Raji (cell line): Measurements from ENCODE around the gene DDHD1.

ENCODE experiments used
- POLR2A ChIP-seq: IDR thresholded peaks from 2 replicates; pipeline ENCODE4 v1.6.1; 2011; ENCODE audit warnings: low read depth, low read length, control low read depth; ENCODE audit not compliant: insufficient read depth

Gene DDHD1

DNA sequence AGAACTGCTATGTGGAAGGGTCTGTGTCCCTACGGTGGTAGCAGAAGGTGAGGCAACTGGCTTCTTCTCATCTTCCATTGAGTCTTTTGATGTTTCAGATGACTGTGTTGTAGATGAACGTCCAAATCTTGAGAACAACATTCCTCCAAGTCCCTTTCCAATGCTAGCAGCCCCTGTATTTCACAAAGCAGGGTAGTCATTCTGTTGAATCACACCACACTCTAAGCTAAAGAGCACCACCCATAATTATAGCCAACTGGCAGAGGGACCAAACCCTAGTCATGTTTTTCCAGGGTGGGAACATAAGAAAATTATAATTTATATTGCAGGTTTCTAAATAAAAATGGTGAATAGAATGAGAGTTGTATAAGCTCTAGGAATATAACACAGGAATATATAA is 98.7 kb downstream of the DDHD1 start:
- TF ChIP-seq POLR2A = no peak

DNA sequence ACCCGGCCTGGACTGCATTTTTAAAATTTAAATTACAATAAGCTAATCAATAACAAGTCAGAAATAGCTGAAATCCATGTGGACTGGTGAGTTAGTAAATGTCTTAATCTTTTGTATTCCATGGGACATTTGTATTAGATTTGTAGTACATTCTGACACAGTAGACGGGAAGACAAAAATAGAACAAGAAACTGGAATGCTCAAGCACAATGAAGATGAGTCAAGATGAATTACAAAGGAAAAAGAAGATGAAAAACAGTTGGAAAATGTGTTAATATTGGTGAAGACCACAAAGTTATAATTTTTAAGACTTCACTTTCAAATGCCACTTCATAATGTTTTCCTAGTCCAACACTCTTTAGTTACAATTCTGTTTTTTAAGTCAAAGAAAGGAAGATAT is 104.5 kb downstream of the DDHD1 start:
- no peak for TF ChIP-seq POLR2A

DNA sequence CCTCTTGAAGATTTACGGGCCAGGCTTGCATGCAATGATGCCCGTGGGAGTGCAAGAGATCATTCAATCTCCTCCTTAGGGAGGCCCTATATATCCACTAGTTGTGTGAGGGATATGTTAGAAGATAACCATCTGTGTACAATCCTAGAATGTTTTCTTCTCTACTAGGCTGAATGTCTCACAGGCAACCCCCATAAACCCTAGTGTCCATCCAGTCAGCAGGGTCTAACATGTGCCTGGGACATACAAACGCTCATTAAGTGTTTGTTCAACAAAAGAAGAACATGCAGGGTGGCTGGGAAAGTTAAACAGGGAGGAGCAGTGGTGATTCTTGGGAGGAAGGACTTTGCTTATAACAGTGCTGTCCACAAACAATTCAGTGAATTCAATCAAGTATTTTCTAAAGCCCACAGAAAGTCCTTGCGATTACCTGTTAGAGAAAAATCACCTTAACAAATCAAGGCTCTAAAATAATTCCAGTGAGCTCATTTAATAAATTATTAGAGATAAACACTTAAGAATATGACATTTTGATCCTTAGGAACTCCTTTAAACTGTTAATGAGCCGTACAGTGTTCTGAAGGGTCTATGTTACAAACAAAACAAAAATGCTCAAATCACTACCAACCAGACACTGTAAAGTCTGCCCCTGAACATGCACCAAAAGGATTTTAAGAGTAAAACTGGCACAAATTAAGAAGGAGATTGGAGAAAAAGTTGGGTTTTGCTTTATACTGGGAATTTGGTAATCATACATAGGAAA is 105.6 kb downstream of the DDHD1 start:
- no peak for TF ChIP-seq POLR2A

DNA sequence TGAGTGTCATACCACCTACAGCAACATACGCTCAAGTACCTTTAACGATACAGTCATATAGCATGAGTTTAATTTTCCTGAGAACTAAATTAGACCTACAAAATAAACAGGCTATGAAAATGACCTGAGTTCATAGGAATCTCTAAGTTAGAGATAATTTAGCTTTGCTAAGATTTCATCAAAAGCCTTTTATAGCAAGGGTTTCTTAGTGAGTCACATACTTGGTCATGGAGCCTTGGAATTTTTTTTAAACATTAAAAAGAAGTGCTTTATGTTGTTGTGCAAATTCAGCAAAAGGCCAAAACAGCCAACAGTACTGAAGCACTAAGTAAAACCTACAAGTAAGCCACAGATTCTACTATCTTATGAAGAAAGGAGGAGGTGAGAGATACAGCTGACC is 108.6 kb downstream of the DDHD1 start:
- TF ChIP-seq POLR2A = no peak

DNA sequence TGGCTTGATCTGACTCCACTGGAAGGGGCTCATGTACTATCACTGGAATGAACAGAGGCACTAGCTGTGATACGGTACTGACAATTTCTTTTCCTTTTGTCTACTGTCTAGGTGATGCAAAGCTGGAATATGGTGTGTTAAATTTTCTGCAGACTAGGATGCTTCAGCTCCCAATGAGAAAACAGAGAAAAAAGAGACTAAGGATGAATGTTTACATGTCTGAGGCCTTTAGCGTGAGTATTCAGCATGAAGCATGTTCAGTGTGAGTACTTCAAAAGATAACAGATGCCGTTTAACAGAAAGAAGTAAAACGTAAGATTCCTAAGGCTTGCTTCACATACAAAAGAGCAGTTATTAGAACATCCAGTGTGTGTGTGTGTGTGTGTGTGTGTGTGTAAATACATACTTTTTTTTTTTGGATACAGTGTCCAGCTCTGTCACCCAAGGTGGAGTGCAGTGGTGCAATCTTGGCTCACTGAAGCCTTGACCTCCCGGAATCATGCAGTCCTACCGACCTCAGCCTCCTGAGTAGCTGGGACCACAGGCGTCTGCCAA is 110.0 kb downstream of the DDHD1 start:
- no peak for TF ChIP-seq POLR2A

DNA sequence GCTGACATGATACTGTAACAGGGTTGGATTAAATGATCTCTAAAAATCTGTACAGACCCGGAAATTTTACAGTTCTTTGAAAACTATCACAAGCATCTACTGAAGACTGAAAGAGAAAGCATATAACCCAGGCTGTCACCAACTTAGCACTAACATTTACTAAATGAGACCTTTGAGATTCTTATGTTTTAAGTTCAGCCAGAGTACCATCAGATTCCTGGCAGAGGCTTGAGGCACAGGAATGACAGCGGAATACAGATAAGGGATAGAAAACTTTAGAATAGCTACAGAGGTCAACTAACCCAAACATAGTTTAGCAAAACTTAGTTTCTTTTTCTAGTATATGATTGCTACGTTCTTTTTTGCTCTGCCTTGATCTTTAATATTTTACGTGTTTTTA is 110.6 kb downstream of the DDHD1 start:
- TF ChIP-seq POLR2A = no peak

DNA sequence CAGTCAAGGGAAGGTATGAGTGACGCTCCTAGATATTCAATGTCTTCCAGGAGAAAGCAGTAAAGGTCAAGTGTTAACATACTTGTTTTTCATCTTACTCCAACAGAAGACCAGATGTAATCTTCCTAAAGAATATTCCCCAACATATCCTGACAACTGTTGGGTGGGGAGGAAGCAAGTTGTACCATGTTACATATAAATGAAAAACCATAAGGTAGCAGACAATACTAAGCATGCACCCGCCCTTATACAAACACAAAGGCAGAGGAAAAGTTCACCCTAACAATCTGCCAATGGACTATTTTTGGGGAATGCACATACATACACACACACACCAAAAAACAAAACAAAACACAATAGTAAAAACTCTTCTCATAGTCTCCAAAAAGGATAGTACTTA is 112.1 kb downstream of the DDHD1 start:
- no peak for TF ChIP-seq POLR2A

DNA sequence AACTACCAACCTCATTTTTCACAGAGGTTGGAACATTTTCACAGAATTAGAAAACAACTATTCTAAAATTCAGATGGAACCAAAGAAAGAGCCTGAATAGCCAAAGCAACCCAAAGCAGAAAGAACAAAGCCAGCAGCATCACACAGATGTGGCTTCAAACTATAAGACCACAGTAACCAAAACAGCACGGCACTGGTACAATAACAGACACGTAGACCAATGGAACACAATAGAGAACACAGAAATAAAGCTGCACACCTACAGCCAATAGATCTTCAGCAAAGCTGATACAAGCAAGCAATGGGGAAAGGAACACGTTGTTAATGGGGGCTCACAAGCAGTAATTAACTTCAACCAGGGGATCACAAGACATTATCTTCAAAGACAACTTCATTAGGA is 114.5 kb downstream of the DDHD1 start:
- no peak for TF ChIP-seq POLR2A

DNA sequence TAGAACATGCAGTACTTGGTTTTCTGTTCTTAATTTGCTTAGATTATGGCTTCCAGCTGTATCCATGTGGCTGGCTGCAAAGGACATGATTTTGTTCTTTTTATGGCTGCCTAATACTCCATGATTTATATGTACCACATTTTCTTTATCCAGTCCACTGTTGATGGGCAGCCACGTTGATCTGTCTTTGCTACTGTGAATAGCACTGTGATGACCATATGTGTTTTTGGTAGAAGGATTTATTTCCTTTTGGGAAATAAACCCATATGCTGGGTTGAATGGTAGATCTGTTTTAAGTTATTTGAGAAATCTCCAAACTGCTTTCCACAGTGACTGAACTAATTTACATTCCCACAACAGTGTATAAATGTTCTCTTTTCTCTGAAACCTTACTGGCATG is 116.1 kb downstream of the DDHD1 start:
- TF ChIP-seq POLR2A = no peak

DNA sequence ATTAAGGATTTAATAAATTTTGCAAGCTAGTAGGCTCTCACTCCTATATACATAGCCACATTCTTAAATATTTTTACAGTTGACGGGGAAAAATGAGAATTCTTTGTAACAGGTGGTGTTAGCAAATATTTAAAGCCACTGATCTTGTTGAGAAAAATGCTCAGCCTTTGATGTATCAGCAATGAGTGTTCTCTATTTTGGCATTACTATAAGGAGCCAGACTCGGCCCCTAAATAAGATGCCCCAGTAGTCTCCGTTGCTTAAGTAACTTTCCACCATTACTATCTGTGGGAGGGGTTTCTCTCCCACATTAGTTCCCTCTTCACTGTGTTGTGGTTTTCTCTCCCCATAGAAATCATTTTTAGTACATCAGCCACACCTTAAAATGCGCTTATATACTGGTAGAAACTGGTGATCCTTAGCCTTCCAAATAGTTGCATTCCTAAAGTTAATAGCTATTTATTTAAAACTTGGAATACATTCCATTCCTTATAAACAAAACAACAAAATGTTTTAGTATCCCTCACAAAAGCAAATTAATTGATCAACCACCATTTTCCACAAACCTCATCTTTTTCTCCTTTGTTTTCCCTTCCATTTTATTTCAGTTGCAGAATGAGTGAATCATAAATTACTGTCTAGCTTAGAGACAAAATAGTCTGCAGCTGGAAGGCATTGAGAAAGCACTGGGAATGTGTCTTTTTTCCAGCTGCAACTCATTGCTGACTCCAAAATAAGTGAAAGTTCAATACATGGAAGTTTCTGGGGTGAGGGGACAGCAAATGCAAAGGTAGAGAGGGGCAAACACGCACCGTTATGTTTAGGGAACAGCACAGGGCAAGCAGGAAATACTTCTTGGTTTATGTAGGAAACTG is 117.5 kb downstream of the DDHD1 start:
- no peak for TF ChIP-seq POLR2A

DNA sequence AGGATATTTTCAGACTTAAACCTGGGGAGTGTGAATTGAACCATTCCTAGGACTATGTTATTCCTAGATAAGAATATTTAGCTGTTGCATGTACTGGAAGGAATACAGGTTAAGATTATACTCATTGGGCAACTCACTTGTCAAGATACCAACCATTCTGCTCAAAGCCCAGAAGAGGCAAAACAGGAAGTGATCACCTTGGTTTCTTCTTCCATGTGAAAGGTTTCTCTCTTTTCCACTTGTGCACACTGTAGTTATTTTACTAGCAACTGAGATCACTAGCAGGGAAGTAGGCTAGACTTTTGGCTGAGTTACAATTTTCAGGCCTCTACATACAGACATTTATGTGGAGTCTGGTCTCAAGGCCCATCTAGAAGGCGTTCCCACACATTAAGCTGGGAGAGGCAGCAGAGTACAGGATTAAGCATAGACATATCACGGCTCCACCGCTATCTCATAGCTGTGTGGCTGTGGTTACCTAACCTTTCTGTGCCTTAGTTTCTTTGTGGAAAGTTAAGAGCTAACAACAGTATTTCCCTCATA is 118.4 kb downstream of the DDHD1 start:
- TF ChIP-seq POLR2A = no peak

DNA sequence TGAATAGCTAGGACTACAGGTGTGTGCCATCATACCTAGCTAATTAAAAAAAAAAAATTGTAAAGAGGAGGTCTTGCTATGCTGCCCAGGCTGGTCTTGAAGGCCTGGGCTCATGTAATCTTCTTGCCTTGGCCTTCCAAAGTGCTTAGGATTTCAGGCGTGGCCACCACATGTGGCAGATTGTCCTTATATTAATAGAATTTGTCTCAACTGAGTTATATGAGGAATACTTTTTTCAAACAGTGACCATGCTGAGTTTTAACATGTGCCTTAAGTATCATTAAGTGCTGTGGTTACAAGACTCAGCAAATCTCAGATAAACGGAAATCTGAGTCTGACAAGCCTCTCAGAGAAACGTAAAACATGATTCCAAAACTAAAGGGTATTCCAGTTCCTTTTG is 119.1 kb downstream of the DDHD1 start:
- no peak for TF ChIP-seq POLR2A

DNA sequence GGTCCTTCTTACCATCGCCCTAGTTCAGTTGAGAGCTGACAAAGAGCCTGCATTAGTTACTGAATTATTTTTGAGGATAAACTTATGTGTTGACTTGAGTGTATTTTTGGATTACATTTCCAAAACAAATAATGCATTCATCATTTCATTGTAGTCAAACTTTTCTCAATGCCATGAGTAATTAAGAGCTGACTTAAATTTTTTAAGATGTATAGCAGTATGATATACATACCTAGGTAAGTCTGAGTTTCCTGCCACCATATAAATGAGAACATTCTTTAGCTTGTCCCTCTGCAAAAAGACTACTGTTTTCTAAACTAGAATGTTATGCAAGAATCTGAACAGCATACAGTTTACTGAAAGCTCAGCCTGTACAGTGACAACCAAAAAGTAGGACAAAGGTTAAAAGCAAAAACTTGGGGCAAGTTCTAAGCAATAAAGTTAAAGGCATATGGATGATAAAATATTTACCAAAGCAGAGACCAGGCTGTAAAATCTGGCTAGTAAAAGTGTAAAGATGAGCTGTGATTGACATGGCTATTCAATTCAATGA is 120.2 kb downstream of the DDHD1 start:
- no peak for TF ChIP-seq POLR2A

DNA sequence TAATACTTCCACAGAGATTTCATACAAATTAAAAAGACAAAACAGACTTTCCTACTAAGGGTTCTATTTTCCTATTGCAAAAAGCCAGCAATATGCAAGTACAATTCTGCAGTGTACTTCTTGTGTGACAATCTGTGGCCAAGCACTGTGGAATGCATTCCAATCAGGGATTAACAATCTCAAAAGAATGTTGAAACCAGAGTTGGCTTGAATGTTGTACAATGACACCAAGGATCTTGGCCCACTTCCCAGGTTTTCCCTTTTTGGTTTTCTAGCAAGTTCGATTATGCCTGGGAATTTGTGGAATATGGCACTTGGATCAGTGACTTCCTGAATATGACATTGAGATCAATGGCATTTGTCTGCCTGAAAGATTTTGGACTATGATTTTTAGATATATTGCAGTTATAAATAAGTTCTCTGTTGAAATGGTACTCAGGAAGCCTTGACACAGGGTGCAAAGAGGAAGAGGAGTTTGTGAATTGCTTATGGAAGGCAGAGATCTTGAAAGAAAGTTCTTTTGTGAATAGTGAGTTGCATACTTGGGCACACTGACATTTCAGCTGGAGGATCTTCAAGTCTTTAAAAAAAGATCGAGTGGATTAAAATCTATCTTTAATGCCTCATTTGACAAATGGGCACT is 120.8 kb downstream of the DDHD1 start:
- TF ChIP-seq POLR2A = no peak

DNA sequence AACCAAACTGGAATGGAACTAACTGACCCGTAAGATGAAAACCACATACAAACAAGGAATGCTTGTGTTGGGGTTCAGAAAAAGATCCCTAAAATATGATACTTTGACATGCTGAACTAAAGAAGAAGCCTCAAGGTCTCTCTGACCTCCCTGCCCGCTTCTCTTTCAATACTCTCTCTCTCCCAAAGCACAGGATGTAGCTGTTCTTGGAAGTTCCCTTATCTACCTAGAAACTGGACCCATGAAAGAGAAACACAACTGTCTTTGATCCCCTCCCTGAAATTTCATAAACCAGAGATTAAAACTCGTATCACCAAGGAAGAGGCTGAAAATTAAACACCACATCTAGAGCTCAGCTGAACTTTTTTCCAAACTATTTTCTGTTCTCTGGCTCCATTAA is 125.6 kb downstream of the DDHD1 start:
- no peak for TF ChIP-seq POLR2A

DNA sequence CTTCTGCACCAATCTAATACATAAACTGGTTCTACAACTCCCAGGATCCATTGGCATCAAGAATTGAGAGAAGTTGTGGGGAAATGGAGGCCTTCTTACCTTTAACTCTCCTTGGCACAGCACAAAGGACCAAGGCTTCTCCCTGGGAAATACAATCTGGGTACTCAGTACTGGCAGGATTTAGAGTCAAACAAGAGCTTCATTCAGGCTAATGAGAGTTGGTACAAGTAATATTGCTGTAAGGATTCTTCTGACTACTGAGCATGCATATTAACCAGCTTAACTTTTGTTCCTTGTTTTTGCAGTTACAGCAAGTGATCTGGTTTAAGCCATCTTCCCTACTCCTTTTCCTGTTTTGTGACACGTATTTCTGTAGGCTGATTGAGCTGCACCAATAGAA is 126.1 kb downstream of the DDHD1 start:
- no peak for TF ChIP-seq POLR2A

DNA sequence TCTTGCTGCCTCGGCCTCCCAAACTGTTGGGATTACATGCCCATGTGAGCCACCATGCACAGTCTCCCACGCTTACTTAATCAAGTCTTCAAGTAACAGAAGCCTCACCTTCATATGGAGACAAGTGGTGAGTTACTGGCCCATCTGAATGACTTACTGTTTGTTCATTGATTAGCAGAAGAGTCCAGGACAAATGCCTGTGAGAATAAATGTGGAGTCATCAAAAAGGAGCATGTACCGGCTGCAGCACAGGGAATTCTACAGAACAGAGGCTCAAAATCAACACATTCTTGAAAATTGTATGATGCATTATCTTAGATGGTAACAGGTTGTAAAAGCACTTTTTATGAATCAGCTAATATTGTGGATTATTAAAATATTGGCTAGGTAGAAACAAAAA is 129.8 kb downstream of the DDHD1 start:
- no peak for TF ChIP-seq POLR2A
